ENCODE measurements around the gene ASTN2. TPM values are rescaled to one million over a fixed set of nuclear protein-coding genes. Genes with fewer than 3 reads are reported as not detected.

Gene ASTN2
- total and polyA plus RNA-seq, 4 donors, result 0.57 to 2.9 (median 1.4) TPM

GRCh38 chr9:117400171-117400570 lies 14.7 kb downstream of the ASTN2 start (continued):
- TF ChIP-seq ZBTB33 (IDR thresholded peaks at IDR 0.05) (no peak), RXRA (IDR thresholded peaks at IDR 0.05) (no peak), ATF3 (IDR thresholded peaks at IDR 0.05) (no peak), HNF4G (IDR thresholded peaks at IDR 0.05) (no peak), EGR1 (IDR thresholded peaks at IDR 0.05; ENCODE audit: low read depth in 2 of 2) (no peak), RAD21 (IDR thresholded peaks at IDR 0.05) (no peak), HNF4A (conservative IDR thresholded peaks at IDR 0.05) (no peak), NR2F2 (IDR thresholded peaks at IDR 0.05) (no peak), YY1 (IDR thresholded peaks at IDR 0.05) (no peak)

GRCh38 chr9:117395151-117395650 lies 19.7 kb downstream of the ASTN2 start:
- TF ChIP-seq SP1 (IDR thresholded peaks at IDR 0.05), result no peak
- TF ChIP-seq HNF4G (IDR thresholded peaks at IDR 0.05), result no peak
- DNase-seq (ENCODE audit: low spot score), result no peak
- H3K4me1 ChIP-seq (ENCODE audit: control insufficient read depth in 4 of 4, insufficient read depth in 4 of 4, low read length in 3 of 4), result no peaks in the 10 kb centered on the region

GRCh38 chr9:117394655-117395054 lies 20.2 kb downstream of the ASTN2 start:
- no peaks in the 10 kb centered on the region for H3K9me3 ChIP-seq (ENCODE audit: control insufficient read depth in 4 of 4, low read length in 3 of 4)
- no peaks in the 10 kb centered on the region for H3K4me1 ChIP-seq (ENCODE audit: control insufficient read depth in 4 of 4, insufficient read depth in 4 of 4, low read length in 3 of 4)
- no peak for DNase-seq (ENCODE audit: low spot score)
- no peak overlapping the region for H3K27ac ChIP-seq (ENCODE audit: low read depth in 1 of 2, low read length in 2 of 2)
- no peaks in the 10 kb centered on the region for H3K27me3 ChIP-seq (ENCODE audit: control insufficient read depth in 4 of 4, insufficient read depth in 4 of 4, low read length in 3 of 4)
- no peaks in the 10 kb centered on the region for H3K36me3 ChIP-seq (ENCODE audit: control insufficient read depth in 4 of 4, insufficient read depth in 3 of 4, low read depth in 1 of 4, low read length in 3 of 4)
- WGBS, result 59% methylated on average over 4 of the region's 4 CpGs
- no peak overlapping the region for H3K9ac ChIP-seq (ENCODE audit: low read depth in 1 of 2, low read length in 2 of 2)
- H3K4me3 ChIP-seq (ENCODE audit: low read depth in 1 of 3, low read length in 3 of 3), result no peak overlapping the region
- TF ChIP-seq TAF1 (conservative IDR thresholded peaks at IDR 0.05) (no peak), NR2F2 (IDR thresholded peaks at IDR 0.05) (no peak), JUND (IDR thresholded peaks at IDR 0.05) (no peak), YY1 (IDR thresholded peaks at IDR 0.05) (no peak), GABPA (IDR thresholded peaks at IDR 0.05 in 1 of 2, conservative IDR thresholded peaks at IDR 0.05 in 1 of 2) (no peak), SP1 (IDR thresholded peaks at IDR 0.05) (no peak), MAX (IDR thresholded peaks at IDR 0.05) (no peak), ZBTB33 (IDR thresholded peaks at IDR 0.05) (no peak), REST (IDR thresholded peaks at IDR 0.05) (no peak), RAD21 (IDR thresholded peaks at IDR 0.05) (no peak), CTCF (IDR thresholded peaks at IDR 0.05; ENCODE audit: low read depth, low read length, missing input control) (no peak), HNF4G (IDR thresholded peaks at IDR 0.05) (no peak), HNF4A (conservative IDR thresholded peaks at IDR 0.05) (no peak)

More at GRCh38 chr9:117395151-117395650, 19.7 kb downstream of the ASTN2 start:
- H3K27me3 ChIP-seq (ENCODE audit: control insufficient read depth in 4 of 4, insufficient read depth in 4 of 4, low read length in 3 of 4), result no peaks in the 10 kb centered on the region
- H3K27ac ChIP-seq (ENCODE audit: low read depth in 1 of 2, low read length in 2 of 2), result no peak overlapping the region
- no peak overlapping the region for H3K9ac ChIP-seq (ENCODE audit: low read depth in 1 of 2, low read length in 2 of 2)
- H3K9me3 ChIP-seq (ENCODE audit: control insufficient read depth in 4 of 4, low read length in 3 of 4), result no peaks in the 10 kb centered on the region
- H3K4me3 ChIP-seq (ENCODE audit: low read depth in 1 of 3, low read length in 3 of 3), result no peak overlapping the region
- H3K36me3 ChIP-seq (ENCODE audit: control insufficient read depth in 4 of 4, insufficient read depth in 3 of 4, low read depth in 1 of 4, low read length in 3 of 4), result no peaks in the 10 kb centered on the region
- 76% methylated on average over 5 of the region's 5 CpGs for WGBS

Measured in liver (tissue), 9 donors.